LNCAP (cell line): Measurements from ENCODE around the gene SDK1.

ENCODE experiments used
- TF ChIP-seq, protein P1 (sequence below): fragments of 450-650 bp; IDR thresholded peaks from 2 replicates; pipeline ENCODE4 v1.5.1; 2017; ENCODE audit warnings: mild to moderate bottlenecking

Gene SDK1

DNA sequence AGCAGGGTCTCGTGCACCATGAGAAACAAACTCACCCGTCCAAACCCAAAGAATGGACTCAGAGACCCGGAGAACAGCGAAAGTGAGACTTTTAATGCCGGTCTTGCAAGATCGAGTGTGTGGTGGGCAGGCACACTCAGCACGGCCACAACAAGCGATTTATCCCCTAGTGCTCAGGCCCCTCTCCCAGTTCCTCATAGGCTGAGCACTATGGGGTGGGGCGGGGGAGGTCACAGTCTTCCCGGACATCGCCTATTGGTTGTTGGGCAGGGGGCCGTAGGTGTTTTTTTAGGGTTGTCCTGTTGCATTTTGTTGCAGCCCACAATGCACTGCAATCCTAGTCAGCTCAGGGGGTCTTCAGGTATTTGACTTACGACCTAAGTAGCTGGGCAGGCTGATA, 772.7 kb downstream of the SDK1 start:
- TF ChIP-seq, protein P1, sequence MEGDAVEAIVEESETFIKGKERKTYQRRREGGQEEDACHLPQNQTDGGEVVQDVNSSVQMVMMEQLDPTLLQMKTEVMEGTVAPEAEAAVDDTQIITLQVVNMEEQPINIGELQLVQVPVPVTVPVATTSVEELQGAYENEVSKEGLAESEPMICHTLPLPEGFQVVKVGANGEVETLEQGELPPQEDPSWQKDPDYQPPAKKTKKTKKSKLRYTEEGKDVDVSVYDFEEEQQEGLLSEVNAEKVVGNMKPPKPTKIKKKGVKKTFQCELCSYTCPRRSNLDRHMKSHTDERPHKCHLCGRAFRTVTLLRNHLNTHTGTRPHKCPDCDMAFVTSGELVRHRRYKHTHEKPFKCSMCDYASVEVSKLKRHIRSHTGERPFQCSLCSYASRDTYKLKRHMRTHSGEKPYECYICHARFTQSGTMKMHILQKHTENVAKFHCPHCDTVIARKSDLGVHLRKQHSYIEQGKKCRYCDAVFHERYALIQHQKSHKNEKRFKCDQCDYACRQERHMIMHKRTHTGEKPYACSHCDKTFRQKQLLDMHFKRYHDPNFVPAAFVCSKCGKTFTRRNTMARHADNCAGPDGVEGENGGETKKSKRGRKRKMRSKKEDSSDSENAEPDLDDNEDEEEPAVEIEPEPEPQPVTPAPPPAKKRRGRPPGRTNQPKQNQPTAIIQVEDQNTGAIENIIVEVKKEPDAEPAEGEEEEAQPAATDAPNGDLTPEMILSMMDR: no peak

DNA sequence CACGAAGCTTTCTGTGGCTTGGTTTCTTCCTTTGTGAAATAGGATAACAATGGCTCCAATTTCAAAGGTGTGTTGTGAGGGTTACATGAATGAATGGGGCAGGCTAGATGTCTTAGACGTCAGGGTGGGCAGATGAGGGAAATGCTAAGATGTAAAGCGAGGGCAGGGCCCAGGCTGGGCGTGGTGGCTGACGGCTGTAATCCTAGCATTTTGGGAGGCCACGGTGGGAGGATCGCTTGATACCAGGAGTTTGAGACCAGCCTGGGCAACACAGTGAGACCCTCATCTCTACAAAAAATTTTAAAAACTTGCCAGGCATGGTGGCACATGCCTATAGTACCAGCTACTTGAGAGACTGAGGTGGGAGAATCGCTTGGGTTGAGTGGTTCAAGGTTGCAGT, 773.4 kb downstream of the SDK1 start:
- TF ChIP-seq, protein P1: no peak

DNA sequence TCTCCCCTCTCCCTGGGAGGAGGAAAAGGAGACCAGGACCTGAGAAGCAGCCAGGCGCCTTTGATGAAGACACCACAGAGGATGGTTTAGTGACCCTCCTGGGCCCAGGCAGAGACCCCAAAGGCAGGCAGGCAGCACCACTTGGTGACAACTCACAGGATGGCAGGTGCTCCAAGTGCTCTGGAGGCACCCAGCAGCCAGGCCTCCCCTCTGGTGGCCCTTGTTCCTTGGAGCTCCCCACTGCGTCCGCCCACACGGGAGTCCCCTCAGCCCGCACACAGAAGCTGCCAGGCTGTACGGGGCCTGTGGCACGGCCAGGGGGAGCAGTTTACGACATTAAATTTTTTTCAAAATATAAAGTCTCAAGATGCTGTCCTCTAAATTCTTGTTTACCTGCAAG, 773.9 kb downstream of the SDK1 start:
- TF ChIP-seq, protein P1: no peak

DNA sequence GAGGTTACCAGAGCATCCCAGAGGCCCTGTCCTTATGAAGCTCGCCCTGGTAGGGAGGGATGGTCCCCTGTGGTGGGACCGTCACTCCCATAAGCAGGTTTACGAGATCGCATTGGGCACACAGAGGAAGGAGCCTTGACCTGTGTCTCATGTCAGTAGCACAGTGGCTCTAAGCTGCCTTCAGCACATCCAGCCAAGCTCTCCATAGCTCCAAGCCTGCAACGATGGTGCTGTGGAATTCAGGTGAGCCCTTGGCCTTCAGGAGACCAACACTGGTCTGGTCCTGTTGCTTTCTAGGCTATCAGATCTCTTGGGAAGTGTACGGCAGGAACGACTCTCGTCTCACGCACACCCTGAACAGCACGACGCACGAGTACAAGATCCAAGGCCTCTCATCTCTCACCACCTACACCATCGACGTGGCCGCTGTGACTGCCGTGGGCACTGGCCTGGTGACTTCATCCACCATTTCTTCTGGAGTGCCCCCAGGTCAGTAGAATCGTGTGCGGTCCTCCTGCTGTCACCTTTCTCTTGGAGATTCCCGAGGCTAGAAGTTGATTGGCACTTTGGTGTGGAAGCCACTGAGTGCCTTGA, 775.7 kb downstream of the SDK1 start:
- TF ChIP-seq, protein P1: no peak

DNA sequence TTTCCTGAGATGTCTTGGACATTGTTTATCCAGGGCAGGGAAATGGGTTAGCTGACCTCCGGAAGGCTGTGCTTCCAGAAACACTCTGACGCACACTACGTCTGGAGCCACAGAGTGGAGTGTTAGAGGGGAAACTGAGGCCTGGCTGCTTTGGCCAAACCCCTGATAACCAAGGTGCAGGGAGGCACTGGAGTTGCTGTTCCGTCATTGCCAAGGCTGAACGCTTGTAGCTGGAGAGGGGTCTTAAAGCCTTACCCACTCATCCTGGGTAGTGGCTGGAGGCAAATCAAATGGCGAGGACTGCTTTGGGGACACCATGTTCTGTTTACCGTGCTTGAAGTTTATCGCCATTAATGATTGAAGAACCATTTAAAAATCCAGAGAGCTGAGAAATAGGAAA, 776.9 kb downstream of the SDK1 start:
- TF ChIP-seq, protein P1: no peak

DNA sequence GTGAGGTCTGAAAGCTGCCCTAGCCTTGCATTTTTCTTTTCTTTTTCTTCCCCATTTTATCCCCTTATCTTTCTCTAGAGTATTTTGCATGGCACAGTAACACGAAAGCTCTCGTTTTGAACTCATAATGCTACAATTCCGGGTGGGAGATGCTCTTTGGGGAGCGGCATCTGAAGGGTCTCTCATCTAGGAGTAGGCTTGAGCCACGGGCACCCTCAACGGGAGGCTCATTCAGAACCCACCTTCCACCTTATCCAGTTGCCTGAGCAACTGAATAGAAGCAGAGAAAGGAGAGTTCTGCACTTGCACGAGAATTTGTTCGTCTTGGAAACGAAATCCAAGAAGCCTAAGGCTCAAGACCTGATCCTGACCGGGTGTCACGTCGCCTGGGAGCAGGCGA, 777.5 kb downstream of the SDK1 start:
- TF ChIP-seq, protein P1: no peak

DNA sequence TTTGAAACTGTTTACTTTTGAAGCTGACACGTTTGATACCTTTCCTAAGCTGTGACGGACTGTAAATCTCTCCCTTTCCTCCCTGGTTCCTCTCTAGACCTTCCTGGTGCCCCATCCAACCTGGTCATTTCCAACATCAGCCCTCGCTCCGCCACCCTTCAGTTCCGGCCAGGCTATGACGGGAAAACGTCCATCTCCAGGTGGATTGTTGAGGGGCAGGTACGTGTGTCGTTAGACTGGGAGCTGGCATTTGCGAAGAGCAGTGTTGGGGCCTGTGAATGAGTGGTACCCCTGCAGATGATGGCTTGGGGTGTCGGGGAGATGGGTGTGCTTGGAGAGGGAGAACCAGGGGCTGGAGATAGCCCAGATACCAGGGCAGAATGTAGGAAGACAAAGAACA, 778.3 kb downstream of the SDK1 start:
- TF ChIP-seq, protein P1: no peak

DNA sequence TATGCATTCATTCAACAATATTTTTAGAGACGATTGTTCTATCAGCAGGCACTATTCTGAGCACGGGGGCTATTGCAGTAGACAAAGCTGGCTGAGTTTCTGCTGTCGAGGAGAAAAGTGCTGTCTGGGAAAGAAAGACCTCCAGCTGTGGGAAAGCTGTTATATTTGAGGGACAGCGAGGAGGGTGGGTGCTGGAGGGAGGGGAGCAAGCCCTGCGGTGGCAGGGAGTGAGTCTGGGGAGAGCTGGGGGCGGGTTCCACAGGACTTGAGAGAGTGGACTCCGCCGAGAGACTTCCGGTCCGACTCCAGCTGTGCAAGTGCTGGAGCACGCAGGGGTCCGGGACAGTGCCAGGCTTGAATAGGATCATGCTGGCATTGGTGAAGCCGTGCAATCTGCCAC, 778.9 kb downstream of the SDK1 start:
- TF ChIP-seq, protein P1: no peak
